ENCODE measurements around the gene LMAN2L. TPM values are rescaled to one million over a fixed set of nuclear protein-coding genes. Genes with fewer than 3 reads are reported as not detected.

The LMAN2L gene
- total RNA-seq, 4 donors from 2014 or later = 18.1 to 22.9 (median 21.5) TPM

DNA sequence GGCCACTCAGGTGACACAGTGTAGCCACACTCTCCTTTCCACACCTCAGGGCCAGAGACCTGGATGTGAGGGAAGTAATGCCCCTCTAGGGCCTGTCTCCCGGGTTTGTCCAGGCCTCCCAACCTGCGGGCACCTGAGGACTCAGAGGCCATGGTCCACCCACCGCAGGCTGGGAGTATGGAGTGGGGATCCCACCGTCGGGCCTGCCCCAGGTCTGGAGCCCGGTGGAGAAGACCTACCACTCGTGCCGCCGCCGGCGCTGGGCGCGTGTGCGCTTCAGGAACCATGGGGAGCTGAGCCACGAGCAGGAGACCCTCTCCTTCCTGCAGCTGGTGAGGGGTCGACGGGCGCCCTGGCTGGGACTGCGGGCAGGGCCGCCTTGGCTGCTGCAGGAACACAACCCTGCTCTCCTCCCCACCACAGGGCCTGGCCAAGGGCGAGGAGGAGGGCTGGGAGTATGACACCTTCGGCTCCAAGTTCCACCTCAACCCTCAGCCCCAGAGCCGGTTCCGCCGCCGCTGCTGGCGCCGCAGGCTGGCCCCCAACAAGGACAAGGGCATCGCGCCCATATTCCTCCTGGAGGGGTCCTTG lies 48.7 kb downstream of the LMAN2L start:
- Histone ChIP-seq H3K4me1 (no peaks in the 10 kb centered on the region), H3K36me3 (no peaks in the 10 kb centered on the region), H3K27me3 (peaks cover 9% of the 10 kb centered on the region), H3K9me3 (no peaks in the 10 kb centered on the region), H3K4me3 (no peak overlapping the region), H3K27ac (no peak overlapping the region)
- WGBS, 2 donors (ENCODE audit: low coverage in 1 of 2) = no CpG with 5 or more reads among the region's 30 CpGs
- TF ChIP-seq, protein P1, sequence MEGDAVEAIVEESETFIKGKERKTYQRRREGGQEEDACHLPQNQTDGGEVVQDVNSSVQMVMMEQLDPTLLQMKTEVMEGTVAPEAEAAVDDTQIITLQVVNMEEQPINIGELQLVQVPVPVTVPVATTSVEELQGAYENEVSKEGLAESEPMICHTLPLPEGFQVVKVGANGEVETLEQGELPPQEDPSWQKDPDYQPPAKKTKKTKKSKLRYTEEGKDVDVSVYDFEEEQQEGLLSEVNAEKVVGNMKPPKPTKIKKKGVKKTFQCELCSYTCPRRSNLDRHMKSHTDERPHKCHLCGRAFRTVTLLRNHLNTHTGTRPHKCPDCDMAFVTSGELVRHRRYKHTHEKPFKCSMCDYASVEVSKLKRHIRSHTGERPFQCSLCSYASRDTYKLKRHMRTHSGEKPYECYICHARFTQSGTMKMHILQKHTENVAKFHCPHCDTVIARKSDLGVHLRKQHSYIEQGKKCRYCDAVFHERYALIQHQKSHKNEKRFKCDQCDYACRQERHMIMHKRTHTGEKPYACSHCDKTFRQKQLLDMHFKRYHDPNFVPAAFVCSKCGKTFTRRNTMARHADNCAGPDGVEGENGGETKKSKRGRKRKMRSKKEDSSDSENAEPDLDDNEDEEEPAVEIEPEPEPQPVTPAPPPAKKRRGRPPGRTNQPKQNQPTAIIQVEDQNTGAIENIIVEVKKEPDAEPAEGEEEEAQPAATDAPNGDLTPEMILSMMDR (IDR thresholded peaks at IDR 0.05) = no peak
- no peak for TF ChIP-seq POLR2AphosphoS5 (IDR thresholded peaks at IDR 0.05)
- TF ChIP-seq POLR2A (IDR thresholded peaks at IDR 0.05) = no peak
- TF ChIP-seq EP300 (IDR thresholded peaks at IDR 0.05) = no peak
- ATAC-seq = no peak

DNA sequence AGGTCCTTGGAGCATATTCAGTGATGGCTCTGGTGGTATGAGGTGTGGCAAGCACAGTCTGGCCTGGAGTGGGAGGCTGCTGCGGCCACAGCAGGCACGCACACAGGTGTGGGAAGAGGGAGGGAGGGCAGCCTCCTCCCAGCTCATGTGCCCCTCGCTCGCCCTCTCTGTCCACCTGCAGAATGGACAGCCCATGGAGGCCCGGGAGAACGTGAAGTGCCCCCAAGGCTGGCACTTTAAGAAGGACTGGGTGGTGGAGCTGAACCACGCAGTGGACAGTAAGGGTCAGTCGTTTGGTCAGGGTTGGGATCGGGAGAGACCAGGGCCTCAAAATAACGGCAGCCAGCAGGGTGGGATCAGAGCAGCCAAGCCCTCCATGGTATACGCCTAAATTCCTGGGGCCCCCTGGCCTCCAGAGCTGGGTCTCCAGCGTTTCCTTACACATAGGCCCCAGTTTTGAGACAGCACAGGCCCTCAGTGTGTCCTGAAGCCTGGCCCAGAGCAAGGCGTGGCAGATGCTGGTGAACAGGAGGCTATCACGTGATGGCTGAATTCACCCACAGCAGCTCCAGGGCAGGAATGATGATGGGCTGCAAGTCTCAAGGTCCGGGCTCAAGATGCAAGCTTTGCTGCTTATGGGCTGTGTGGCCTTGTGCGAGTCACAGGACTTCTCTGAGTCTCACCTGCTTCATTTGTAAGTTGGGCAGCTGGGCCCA lies 49.4 kb downstream of the LMAN2L start:
- Histone ChIP-seq H3K27ac (no peak overlapping the region), H3K9me3 (no peaks in the 10 kb centered on the region), H3K4me1 (peaks cover 0 to 6% (median 4%) of the 10 kb centered on the region in 3 donors), H3K36me3 (no peaks in the 10 kb centered on the region), H3K4me3 (no peak overlapping the region), H3K27me3 (peaks cover 16% of the 10 kb centered on the region)
- ATAC-seq = no peak
- WGBS, 2 donors (ENCODE audit: low coverage in 1 of 2) = 83 to 93% methylated on average over 1 to 2 of the region's 16 CpGs
- no peak for TF ChIP-seq EP300 (IDR thresholded peaks at IDR 0.05)
- no peak for TF ChIP-seq POLR2A (IDR thresholded peaks at IDR 0.05)
- no peak for TF ChIP-seq POLR2AphosphoS5 (IDR thresholded peaks at IDR 0.05)
- TF ChIP-seq, protein P1 (IDR thresholded peaks at IDR 0.05) = no peak

DNA sequence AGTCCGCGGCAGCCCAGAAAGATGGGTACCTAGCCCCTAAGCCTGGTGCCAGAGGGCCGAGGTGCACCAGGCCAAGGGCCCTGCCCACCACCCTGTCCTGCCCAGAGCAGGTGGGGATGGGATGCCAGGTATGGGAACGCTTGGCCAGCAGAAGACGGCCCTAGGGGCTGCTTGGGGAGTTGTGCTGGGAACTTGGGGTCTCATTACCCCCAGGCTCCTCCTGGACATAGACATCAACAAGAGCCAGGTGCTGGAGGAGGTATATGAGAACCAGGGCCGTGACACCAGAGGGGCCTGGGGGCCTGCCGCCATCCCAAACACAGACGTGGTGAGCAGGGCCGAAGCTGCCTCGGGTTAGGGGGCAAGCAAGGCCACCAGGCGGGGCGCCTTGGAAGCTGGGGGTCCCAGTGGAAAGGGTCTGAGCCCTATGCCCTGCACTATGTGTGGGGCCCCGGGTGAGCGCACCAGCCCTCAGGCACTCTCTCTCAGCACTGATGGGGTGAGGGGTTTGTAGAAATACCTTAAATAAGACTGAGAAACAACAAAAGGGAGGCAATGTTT lies 50.4 kb downstream of the LMAN2L start:
- Histone ChIP-seq H3K9me3 (no peaks in the 10 kb centered on the region), H3K4me1 (peaks cover 0 to 9% (median 4%) of the 10 kb centered on the region in 3 donors), H3K36me3 (no peaks in the 10 kb centered on the region), H3K27me3 (peaks cover 23% of the 10 kb centered on the region), H3K27ac (no peak overlapping the region), H3K4me3 (no peak overlapping the region)
- WGBS, 2 donors (ENCODE audit: low coverage in 1 of 2) = 85 to 93% methylated on average over 3 to 6 of the region's 14 CpGs
- ATAC-seq = no peak
- TF ChIP-seq POLR2AphosphoS5 (IDR thresholded peaks at IDR 0.05) = no peak
- TF ChIP-seq, protein P1 (IDR thresholded peaks at IDR 0.05) = no peak
- no peak for TF ChIP-seq EP300 (IDR thresholded peaks at IDR 0.05)

DNA sequence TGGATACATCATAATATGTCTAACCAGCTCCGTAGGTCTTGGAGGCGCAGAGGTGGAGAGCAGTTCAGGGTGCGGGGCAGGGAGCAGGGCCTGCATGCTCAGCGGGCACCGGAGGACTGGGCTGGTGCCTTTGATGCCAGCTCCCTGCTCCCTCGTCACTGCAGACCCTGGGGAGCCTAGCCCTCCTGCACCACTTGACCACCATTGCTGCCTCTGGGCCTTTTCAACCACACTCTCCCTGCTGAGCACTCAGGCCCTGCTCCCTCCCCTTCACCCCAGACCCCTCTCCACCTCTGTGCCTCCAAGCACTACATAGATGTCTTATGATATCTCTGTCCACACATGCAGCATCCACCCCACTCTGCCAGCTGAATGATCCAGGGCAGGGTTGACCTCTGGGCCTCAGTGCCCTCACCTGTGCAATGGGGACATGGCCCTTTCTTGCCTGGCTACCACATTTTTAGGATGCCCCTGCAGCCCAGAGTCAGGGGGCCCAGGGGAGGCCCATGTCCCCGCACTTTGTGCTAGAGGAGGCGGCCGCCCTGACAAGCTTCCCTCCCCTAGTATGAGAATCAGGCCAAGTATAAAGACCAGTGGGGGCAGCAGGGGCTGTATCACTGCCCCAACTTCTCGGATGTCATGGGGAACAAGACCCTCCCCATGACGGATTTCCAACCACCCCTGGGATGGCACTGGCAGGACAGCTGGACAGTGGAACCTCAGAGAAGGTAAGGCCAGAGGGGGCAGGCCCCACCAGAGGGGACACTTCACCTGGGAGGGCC lies 51.0 kb downstream of the LMAN2L start:
- TF ChIP-seq POLR2AphosphoS5 (IDR thresholded peaks at IDR 0.05) (no peak), POLR2A (IDR thresholded peaks at IDR 0.05) (no peak), EP300 (IDR thresholded peaks at IDR 0.05) (no peak)
- TF ChIP-seq, protein P1 (IDR thresholded peaks at IDR 0.05) = no peak
- H3K4me3 ChIP-seq = no peak overlapping the region
- no peak for ATAC-seq
- H3K9me3 ChIP-seq = no peaks in the 10 kb centered on the region
- peaks cover 26% of the 10 kb centered on the region for H3K27me3 ChIP-seq
- H3K4me1 ChIP-seq = peaks cover 0 to 9% (median 4%) of the 10 kb centered on the region in 3 donors
- H3K36me3 ChIP-seq = no peaks in the 10 kb centered on the region
- no peak overlapping the region for H3K27ac ChIP-seq
- WGBS, 2 donors (ENCODE audit: low coverage in 1 of 2) = 90% methylated on average over 2 to 6 of the region's 11 CpGs
